ENCODE measurements around the gene TP53RK. TPM values are rescaled to one million over a fixed set of nuclear protein-coding genes. Genes with fewer than 3 reads are reported as not detected.

Gene TP53RK
- total RNA-seq, 3 donors from 2014 or later: 7.8 to 10.4 (median 8.2) TPM

DNA sequence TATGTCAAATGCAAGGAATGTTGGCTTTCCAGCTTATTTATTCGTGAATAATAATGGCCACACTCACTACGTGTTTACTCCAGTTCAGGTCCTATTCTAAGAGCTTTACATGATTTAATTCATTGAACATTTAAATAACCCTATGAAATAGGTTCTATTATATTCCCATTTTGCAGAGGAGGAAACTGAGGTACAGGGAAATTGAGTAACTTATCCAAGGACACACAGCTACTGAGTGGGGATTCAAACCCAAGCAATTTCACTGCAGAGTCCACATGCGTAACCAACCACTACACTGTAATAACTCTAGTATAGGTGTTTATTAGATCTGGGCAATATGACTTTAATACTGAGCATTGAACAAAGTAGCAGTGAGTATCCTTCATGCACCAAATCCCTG, 25.7 kb downstream of the TP53RK start:
- no peaks in the 10 kb centered on the region for H3K36me3 ChIP-seq (ENCODE audit: low read depth)
- H3K9me3 ChIP-seq: no peaks in the 10 kb centered on the region
- TF ChIP-seq, protein P1, sequence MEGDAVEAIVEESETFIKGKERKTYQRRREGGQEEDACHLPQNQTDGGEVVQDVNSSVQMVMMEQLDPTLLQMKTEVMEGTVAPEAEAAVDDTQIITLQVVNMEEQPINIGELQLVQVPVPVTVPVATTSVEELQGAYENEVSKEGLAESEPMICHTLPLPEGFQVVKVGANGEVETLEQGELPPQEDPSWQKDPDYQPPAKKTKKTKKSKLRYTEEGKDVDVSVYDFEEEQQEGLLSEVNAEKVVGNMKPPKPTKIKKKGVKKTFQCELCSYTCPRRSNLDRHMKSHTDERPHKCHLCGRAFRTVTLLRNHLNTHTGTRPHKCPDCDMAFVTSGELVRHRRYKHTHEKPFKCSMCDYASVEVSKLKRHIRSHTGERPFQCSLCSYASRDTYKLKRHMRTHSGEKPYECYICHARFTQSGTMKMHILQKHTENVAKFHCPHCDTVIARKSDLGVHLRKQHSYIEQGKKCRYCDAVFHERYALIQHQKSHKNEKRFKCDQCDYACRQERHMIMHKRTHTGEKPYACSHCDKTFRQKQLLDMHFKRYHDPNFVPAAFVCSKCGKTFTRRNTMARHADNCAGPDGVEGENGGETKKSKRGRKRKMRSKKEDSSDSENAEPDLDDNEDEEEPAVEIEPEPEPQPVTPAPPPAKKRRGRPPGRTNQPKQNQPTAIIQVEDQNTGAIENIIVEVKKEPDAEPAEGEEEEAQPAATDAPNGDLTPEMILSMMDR (IDR thresholded peaks at IDR 0.05): no peak
- DNase-seq (no peak), ATAC-seq (no peak)
- intact Hi-C loops (cut with DNase I, micrococcal nuclease): no loop called here
- no peaks in the 10 kb centered on the region for H3K4me1 ChIP-seq (ENCODE audit: low read depth)
- no peak overlapping the region for H3K4me3 ChIP-seq

DNA sequence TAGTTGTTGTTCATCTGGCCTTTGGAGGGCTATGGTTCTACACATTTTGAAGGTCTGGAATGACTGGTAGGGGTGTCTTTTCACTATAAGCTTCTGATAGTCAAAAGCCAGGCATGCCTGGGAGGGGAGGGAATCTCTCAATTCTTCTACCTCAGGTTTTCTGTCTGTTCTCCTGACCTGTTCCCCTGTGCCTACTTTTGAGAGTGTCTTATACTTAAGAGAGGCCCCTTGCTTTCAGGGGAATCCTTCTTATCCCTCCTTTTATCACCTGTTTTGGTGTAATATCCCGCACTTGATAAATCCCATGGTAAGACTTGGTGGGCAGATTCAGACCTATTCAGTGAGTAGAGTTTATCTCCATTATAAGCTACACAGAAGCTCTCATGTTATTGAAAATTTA, 27.6 kb downstream of the TP53RK start:
- ATAC-seq: no peak
- intact Hi-C loops (cut with DNase I, micrococcal nuclease): no loop called here
- TF ChIP-seq, protein P1 (IDR thresholded peaks at IDR 0.05): no peak
- H3K9me3 ChIP-seq: no peaks in the 10 kb centered on the region
- DNase-seq: no peak
- H3K36me3 ChIP-seq (ENCODE audit: low read depth): no peaks in the 10 kb centered on the region
- no peaks in the 10 kb centered on the region for H3K4me1 ChIP-seq (ENCODE audit: low read depth)
- H3K4me3 ChIP-seq: no peak overlapping the region

DNA sequence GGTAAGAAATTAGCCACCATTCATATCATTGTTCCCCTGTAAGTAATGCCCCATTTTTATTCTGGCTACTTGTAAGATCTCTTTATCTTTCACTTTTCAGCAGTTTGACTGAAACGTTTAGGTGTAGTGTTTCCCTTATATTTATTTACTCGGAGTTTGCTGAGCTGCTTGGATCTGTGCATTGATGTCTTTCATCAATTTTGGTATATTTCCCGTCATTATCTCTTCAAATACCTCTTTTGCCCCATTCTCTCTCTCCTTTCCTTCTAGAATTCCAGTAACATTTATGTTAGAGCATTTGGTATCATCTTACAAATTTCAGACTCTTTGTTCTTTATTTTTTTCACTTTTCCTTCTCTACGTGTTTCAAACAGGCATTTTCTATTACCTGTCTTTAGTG, 28.8 kb downstream of the TP53RK start:
- intact Hi-C loops (cut with DNase I, micrococcal nuclease): no loop called here
- H3K4me1 ChIP-seq (ENCODE audit: low read depth): no peaks in the 10 kb centered on the region
- DNase-seq (no peak), ATAC-seq (no peak)
- no peak overlapping the region for H3K4me3 ChIP-seq
- H3K36me3 ChIP-seq (ENCODE audit: low read depth): no peaks in the 10 kb centered on the region
- H3K9me3 ChIP-seq: no peaks in the 10 kb centered on the region
- TF ChIP-seq, protein P1 (IDR thresholded peaks at IDR 0.05): no peak

DNA sequence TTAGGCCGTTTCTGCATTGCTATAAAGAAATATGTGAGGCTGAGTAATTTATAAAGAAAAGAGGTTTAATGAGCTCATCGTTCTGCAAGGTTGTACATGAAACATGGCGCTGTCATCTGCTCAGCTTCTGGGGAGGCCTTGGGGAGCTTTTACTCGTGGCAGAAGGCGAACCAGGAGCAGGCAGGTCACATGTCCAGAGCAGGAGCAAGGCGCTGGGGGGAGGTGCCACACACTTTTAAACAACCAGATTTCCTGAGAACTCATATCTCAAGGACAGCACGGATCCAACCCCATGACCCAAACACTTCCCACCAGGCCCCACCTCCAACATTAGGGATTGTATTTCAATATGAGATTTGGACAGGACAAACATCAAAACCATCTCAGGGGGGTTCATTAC, 31.6 kb downstream of the TP53RK start:
- DNase-seq: no peak
- Histone ChIP-seq H3K9me3 (no peaks in the 10 kb centered on the region), H3K36me3 (ENCODE audit: low read depth) (no peaks in the 10 kb centered on the region), H3K4me3 (no peak overlapping the region), H3K4me1 (ENCODE audit: low read depth) (no peaks in the 10 kb centered on the region)
- intact Hi-C loops (cut with DNase I, micrococcal nuclease): no loop called here
- ATAC-seq: no peak
- TF ChIP-seq, protein P1 (IDR thresholded peaks at IDR 0.05): no peak

DNA sequence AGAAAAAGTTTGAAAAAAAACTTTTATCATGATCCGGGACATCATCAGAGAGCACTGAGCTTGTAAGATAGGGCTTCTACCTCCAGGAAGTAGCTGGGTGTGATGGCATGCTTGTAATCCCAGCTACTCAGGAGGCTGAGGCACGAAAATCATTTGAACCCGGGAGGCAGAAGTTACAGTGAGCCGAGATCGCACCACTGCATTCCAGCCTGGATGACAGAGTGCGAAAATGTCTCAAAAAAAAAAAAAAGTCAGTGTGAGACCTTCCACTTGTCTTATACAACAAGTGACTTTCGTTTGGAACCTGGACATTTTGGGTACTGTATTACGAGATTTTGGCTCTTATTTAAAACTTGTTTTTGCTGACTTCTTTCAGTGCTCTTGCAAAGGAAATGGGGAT, 32.1 kb downstream of the TP53RK start:
- no peak for DNase-seq
- Histone ChIP-seq H3K9me3 (no peaks in the 10 kb centered on the region), H3K36me3 (ENCODE audit: low read depth) (no peaks in the 10 kb centered on the region), H3K4me3 (no peak overlapping the region), H3K4me1 (ENCODE audit: low read depth) (no peaks in the 10 kb centered on the region)
- intact Hi-C loops (cut with DNase I, micrococcal nuclease): no loop called here
- no peak for ATAC-seq
- TF ChIP-seq, protein P1 (IDR thresholded peaks at IDR 0.05): no peak

DNA sequence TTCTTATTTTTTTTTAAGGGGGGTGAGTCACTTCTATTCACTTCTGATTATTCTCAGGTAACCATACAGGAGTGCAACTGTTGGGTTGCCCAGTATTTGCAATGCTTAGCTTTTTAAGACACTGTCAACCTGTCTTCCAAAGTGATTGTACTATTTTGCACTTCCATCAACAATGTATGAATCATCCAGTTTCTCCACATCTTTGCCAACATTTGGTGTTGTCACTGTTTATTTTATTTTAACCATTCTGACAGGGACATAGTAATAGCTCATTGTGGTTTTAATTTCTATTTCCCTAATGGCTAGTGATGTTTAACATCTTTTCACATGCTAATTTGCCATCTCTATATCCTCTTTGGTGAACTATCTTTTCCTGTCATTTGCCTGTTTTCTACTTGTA, 36.5 kb downstream of the TP53RK start:
- DNase-seq: no peak
- H3K4me1 ChIP-seq (ENCODE audit: low read depth): no peaks in the 10 kb centered on the region
- no peaks in the 10 kb centered on the region for H3K36me3 ChIP-seq (ENCODE audit: low read depth)
- no peak overlapping the region for H3K4me3 ChIP-seq
- H3K9me3 ChIP-seq: no peaks in the 10 kb centered on the region
- TF ChIP-seq, protein P1 (IDR thresholded peaks at IDR 0.05): no peak
- intact Hi-C loops (cut with DNase I, micrococcal nuclease): no loop called here
- no peak for ATAC-seq

Measured in mucosa of descending colon (tissue), 3 donors.